ENCODE measurements around the gene HTR1B.

GRCh38 chr6:77457720-77458349, 5.5 kb downstream of the HTR1B start:
- TF ChIP-seq ZBTB1 (CRISPR knock-in tag; IDR thresholded peaks at IDR 0.05; ENCODE audit: borderline replicate concordance, low read depth) (no peak), FOS (IDR thresholded peaks at IDR 0.05; ENCODE audit: extremely low read depth, insufficient read length) (no peak), HDAC6 (IDR thresholded peaks at IDR 0.05; ENCODE audit: low read depth, low read length) (no peak), ZNF408 (CRISPR knock-in tag; IDR thresholded peaks at IDR 0.05; ENCODE audit: low read depth) (no peak), ZNF561 (CRISPR knock-in tag; conservative IDR thresholded peaks at IDR 0.05) (no peak)
- TF ChIP-seq, protein P1, sequence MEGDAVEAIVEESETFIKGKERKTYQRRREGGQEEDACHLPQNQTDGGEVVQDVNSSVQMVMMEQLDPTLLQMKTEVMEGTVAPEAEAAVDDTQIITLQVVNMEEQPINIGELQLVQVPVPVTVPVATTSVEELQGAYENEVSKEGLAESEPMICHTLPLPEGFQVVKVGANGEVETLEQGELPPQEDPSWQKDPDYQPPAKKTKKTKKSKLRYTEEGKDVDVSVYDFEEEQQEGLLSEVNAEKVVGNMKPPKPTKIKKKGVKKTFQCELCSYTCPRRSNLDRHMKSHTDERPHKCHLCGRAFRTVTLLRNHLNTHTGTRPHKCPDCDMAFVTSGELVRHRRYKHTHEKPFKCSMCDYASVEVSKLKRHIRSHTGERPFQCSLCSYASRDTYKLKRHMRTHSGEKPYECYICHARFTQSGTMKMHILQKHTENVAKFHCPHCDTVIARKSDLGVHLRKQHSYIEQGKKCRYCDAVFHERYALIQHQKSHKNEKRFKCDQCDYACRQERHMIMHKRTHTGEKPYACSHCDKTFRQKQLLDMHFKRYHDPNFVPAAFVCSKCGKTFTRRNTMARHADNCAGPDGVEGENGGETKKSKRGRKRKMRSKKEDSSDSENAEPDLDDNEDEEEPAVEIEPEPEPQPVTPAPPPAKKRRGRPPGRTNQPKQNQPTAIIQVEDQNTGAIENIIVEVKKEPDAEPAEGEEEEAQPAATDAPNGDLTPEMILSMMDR (IDR thresholded peaks at IDR 0.05 in 2 of 3, conservative IDR thresholded peaks at IDR 0.05 in 1 of 3; ENCODE audit: insufficient read depth in 2 of 3, low read depth in 1 of 3, low read length in 3 of 3) = peak in 2 of 3 experiments; percentile 43 to 51; a peak in 3 of 6 replicates
